K562 (cell line): ENCODE results near the gene TMEM270. TPM values are rescaled to one million over a fixed set of nuclear protein-coding genes. Genes with fewer than 3 reads are reported as not detected.

Experiments
- ARID2 ChIP-seq: fragments of 450-650 bp; IDR thresholded peaks from 2 replicates; pipeline ENCODE4 v1.6.1; 2017; ENCODE audit warnings: antibody characterized with exemption, mild to moderate bottlenecking
- ATF7 ChIP-seq: fragments of 450-650 bp; IDR thresholded peaks from 2 replicates; pipeline ENCODE4 v1.7.1; 2014; ENCODE audit warnings: mild to moderate bottlenecking, moderate library complexity
- BACH1 ChIP-seq: fragments of 200-800 bp; sonication (Bioruptor generic); IDR thresholded peaks from 2 replicates; pipeline ENCODE4 v1.6.1; 2016; ENCODE audit warnings: missing genetic modification characterization, missing compliant biosample characterization
- ELF2 ChIP-seq: fragments of 250-450 bp; sonication (Bioruptor Pico); IDR thresholded peaks from 2 replicates; pipeline ENCODE4 v1.5.0; 2021; ENCODE audit warnings: mild to moderate bottlenecking
- EZH2 ChIP-seq: IDR thresholded peaks from 2 replicates; pipeline ENCODE4 v1.6.1; 2012; ENCODE audit warnings: low read depth, mild to moderate bottlenecking, inconsistent platforms, low read length, borderline replicate concordance
- FOXK2 ChIP-seq, 2 experiments: fragments of 450-650 bp; IDR thresholded peaks in 1 of 2; conservative IDR thresholded peaks in 1 of 2; 2 replicates each; pipeline ENCODE4 v1.6.1; 2016; ENCODE audit warnings: low read depth in 2 of 2, mild to moderate bottlenecking in 1 of 2
- HDAC1 ChIP-seq, 2 experiments: fragments of 450-650 bp; IDR thresholded peaks; 2 replicates each; pipeline ENCODE4 v1.6.1; 2016 to 2017; ENCODE audit warnings: inconsistent platforms in 1 of 2, mild to moderate bottlenecking in 1 of 2, moderate library complexity in 1 of 2
- MEF2A ChIP-seq: IDR thresholded peaks from 2 replicates; pipeline ENCODE4 v1.6.1; 2011; ENCODE audit warnings: low read depth, mild to moderate bottlenecking, low read length, moderate library complexity; ENCODE audit not compliant: control insufficient read depth
- MTA2 ChIP-seq: fragments of 450-650 bp; IDR thresholded peaks from 2 replicates; pipeline ENCODE4 v1.6.1; 2016; ENCODE audit warnings: low read depth
- NCOA2 ChIP-seq, 2 experiments: fragments of 450-650 bp; IDR thresholded peaks; 2 replicates each; pipeline ENCODE4 v1.6.1; 2018; ENCODE audit warnings: mild to moderate bottlenecking in 2 of 2, moderate library complexity in 1 of 2; ENCODE audit not compliant: partially characterized antibody in 2 of 2
- NCOA6 ChIP-seq: fragments of 450-650 bp; IDR thresholded peaks from 2 replicates; pipeline ENCODE4 v1.6.1; 2017; ENCODE audit warnings: mild to moderate bottlenecking
- NCOR1 ChIP-seq: fragments of 450-650 bp; IDR thresholded peaks from 2 replicates; pipeline ENCODE4 v1.6.1; 2016; ENCODE audit warnings: mild to moderate bottlenecking, moderate library complexity
- NFXL1 ChIP-seq: fragments of 450-650 bp; formaldehyde crosslinking; IDR thresholded peaks from 2 replicates; pipeline ENCODE4 v1.4.0; 2021; ENCODE audit warnings: mild to moderate bottlenecking
- NRF1 ChIP-seq, 2 experiments: fragments of 450-650 bp; IDR thresholded peaks in 1 of 2; conservative IDR thresholded peaks in 1 of 2; 2 replicates each; pipeline ENCODE4 v1.6.1; 2014; ENCODE audit warnings: mild to moderate bottlenecking in 2 of 2
- POLR2B ChIP-seq: fragments of 450-650 bp; IDR thresholded peaks from 2 replicates; pipeline ENCODE4 v1.6.1; 2018; ENCODE audit warnings: low read depth; ENCODE audit not compliant: partially characterized antibody
- RCOR1 ChIP-seq, 2 experiments: IDR thresholded peaks; 2 replicates each; pipeline ENCODE4 v1.6.1; 2012; ENCODE audit warnings: low read depth in 2 of 2, low read length in 2 of 2, borderline replicate concordance in 1 of 2, improper control_type of control experiment in 1 of 2
- TAF7 ChIP-seq: fragments of 450-650 bp; IDR thresholded peaks from 2 replicates; pipeline ENCODE4 v1.6.1; 2016; ENCODE audit warnings: missing genetic modification characterization, missing compliant biosample characterization
- TBL1XR1 ChIP-seq, 2 experiments: IDR thresholded peaks; 2 replicates each; pipeline ENCODE4 v1.6.1; 2012; ENCODE audit warnings: improper control_type of control experiment in 2 of 2, low read length in 2 of 2, mild to moderate bottlenecking in 1 of 2
- XRCC3 ChIP-seq: fragments of 450-650 bp; IDR thresholded peaks from 2 replicates; pipeline ENCODE4 v1.6.1; 2017; ENCODE audit warnings: mild to moderate bottlenecking, moderate library complexity
- ZNF165 ChIP-seq: fragments of 250-450 bp; sonication (Bioruptor Pico); IDR thresholded peaks from 2 replicates; pipeline ENCODE4 v1.4.0; 2020; ENCODE audit warnings: borderline replicate concordance
- polyA plus RNA-seq, 8 experiments: library from polyadenylated mRNA; depleted of rRNA in 4 of 8; stranded (reverse) in 5 of 8; unstranded in 3 of 8; fragments of >200 nt; fragmentation: Nextera tagmentation in 2 of 8; fragmentation: Illumina TruSeq in 1 of 8; extraction: Ambion mirVana in 2 of 8; extraction: Trizol in 1 of 8; gene quantifications; 2 replicates each; pipeline versions ENCODE4 v1.2.1 to v1.2.3, GENCODE V29; 2011 to 2014; ENCODE audit warnings: inconsistent platforms in 1 of 8, missing spikeins in 1 of 8
- total RNA-seq, 7 experiments: library from RNA; depleted of rRNA in 6 of 7; stranded (reverse); fragments of >200 nt in 6 of 7; fragmentation: Illumina TruSeq in 2 of 7; extraction: Trizol in 2 of 7; gene quantifications; 2 replicates each; pipeline versions ENCODE4 v1.2.1 to v1.2.3, GENCODE V29; 2011 to 2021; ENCODE audit warnings: low replicate concordance in 1 of 7
- TF ChIP-seq, protein P1 (sequence below): fragments of 250-450 bp; sonication (Bioruptor Pico); IDR thresholded peaks from 2 replicates; pipeline ENCODE4 v1.4.0; 2020
- TF ChIP-seq, protein P2 (sequence below): fragments of 450-650 bp; IDR thresholded peaks from 2 replicates; pipeline ENCODE4 v1.6.1; 2014; ENCODE audit warnings: low read depth, mild to moderate bottlenecking, moderate library complexity, borderline replicate concordance

TMEM270 gene
- total and polyA plus RNA-seq, 9 of the 15 experiments (the other 6 are each of a cell fraction or from before 2014, with no cell fraction given) = not detected

DNA sequence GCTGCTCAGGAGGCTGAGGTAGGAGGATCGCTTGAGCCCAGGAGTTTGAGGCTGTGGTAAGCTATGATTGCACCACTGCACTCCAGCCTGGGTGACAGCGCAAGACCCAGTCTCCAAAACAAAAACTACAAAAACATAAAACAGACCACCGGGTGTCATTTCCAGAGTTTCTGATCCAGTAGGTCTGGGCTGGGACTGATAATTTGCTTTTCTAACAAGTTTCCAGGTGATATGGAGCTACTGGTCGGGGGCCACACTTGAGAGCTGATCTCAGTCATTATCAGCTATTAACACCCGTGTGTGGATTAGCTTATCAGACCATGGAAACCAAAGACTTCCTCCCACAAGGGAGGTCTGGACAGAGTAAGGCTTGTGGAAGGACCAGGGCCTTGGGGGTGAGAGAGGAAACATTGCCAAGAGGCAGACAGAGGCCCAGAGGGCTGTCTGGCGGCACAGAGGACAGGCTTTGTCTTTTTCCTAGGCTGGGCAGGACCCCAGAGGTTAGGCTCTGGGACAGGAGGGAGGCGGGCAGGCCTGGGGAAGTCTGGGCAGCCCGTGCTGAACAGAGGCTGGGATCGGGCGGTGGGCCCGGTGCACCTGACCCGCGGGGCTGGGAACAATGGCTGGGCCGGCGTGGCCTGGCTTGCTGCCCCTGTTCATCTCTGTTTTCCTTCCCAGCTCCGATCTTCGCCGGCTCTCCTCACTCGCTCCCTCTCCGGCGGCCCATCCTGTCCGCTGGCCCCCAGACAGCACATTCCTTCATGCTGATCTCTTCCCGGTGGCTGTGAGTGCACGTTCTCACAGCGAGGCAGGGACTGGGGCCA, 25.2 kb downstream of the TMEM270 start (continued):
- TF ChIP-seq, protein P1, sequence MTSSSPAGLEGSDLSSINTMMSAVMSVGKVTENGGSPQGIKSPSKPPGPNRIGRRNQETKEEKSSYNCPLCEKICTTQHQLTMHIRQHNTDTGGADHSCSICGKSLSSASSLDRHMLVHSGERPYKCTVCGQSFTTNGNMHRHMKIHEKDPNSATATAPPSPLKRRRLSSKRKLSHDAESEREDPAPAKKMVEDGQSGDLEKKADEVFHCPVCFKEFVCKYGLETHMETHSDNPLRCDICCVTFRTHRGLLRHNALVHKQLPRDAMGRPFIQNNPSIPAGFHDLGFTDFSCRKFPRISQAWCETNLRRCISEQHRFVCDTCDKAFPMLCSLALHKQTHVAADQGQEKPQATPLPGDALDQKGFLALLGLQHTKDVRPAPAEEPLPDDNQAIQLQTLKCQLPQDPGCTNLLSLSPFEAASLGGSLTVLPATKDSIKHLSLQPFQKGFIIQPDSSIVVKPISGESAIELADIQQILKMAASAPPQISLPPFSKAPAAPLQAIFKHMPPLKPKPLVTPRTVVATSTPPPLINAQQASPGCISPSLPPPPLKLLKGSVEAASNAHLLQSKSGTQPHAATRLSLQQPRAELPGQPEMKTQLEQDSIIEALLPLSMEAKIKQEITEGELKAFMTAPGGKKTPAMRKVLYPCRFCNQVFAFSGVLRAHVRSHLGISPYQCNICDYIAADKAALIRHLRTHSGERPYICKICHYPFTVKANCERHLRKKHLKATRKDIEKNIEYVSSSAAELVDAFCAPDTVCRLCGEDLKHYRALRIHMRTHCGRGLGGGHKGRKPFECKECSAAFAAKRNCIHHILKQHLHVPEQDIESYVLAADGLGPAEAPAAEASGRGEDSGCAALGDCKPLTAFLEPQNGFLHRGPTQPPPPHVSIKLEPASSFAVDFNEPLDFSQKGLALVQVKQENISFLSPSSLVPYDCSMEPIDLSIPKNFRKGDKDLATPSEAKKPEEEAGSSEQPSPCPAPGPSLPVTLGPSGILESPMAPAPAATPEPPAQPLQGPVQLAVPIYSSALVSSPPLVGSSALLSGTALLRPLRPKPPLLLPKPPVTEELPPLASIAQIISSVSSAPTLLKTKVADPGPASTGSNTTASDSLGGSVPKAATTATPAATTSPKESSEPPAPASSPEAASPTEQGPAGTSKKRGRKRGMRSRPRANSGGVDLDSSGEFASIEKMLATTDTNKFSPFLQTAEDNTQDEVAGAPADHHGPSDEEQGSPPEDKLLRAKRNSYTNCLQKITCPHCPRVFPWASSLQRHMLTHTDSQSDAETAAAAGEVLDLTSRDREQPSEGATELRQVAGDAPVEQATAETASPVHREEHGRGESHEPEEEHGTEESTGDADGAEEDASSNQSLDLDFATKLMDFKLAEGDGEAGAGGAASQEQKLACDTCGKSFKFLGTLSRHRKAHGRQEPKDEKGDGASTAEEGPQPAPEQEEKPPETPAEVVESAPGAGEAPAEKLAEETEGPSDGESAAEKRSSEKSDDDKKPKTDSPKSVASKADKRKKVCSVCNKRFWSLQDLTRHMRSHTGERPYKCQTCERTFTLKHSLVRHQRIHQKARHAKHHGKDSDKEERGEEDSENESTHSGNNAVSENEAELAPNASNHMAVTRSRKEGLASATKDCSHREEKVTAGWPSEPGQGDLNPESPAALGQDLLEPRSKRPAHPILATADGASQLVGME (CRISPR knock-in tag) = 0 out of 2 replicates have a peak, but pooled peaks have one; percentile 40
- TF ChIP-seq NCOA2 (IDR thresholded peaks at IDR 0.05; ENCODE audit: partially characterized antibody in 2 of 2) (peak in 1 of 2 experiments; percentile 95), NRF1 (conservative IDR thresholded peaks at IDR 0.05 in 1 of 2, IDR thresholded peaks at IDR 0.05 in 1 of 2) (peak; percentile 44; a peak in 2 of 4 replicates), ELF2 (CRISPR knock-in tag) (no peak), EZH2 (peak; percentile 97; the same call in 1 of the 2 replicates), TBL1XR1 (IDR thresholded peaks at IDR 0.05; ENCODE audit: low read length in 2 of 2) (peak; percentile 99 to 100), FOXK2 (conservative IDR thresholded peaks at IDR 0.05 in 1 of 2, IDR thresholded peaks at IDR 0.05 in 1 of 2; ENCODE audit: low read depth in 2 of 2) (peak; percentile 64 to 70), POLR2B (no peak), NCOR1 (peak; percentile 100), NCOA6 (no peak), NFXL1 (CRISPR knock-in tag) (peak; percentile 85; the same call in 1 of the 2 replicates), RCOR1 (IDR thresholded peaks at IDR 0.05; ENCODE audit: borderline replicate concordance in 1 of 2, low read depth in 2 of 2, low read length in 2 of 2) (peak; percentile 99), MEF2A (peak; percentile 58; the same call in 1 of the 2 replicates), HDAC1 (IDR thresholded peaks at IDR 0.05) (peak; percentile 96 to 99), ARID2 (no peak), ATF7 (peak; percentile 93), MTA2 (peak; percentile 100), TAF7 (tag) (no peak), XRCC3 (no peak; the same call in 1 of the 2 replicates), BACH1 (tag) (peak; percentile 80; the same call in 1 of the 2 replicates), ZNF165 (CRISPR knock-in tag) (no peak)
- TF ChIP-seq, protein P2, sequence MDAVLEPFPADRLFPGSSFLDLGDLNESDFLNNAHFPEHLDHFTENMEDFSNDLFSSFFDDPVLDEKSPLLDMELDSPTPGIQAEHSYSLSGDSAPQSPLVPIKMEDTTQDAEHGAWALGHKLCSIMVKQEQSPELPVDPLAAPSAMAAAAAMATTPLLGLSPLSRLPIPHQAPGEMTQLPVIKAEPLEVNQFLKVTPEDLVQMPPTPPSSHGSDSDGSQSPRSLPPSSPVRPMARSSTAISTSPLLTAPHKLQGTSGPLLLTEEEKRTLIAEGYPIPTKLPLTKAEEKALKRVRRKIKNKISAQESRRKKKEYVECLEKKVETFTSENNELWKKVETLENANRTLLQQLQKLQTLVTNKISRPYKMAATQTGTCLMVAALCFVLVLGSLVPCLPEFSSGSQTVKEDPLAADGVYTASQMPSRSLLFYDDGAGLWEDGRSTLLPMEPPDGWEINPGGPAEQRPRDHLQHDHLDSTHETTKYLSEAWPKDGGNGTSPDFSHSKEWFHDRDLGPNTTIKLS = peak; percentile 47; the same call in 1 of the 2 replicates
